Measurements from ENCODE around the gene ZNF75A.
"Not testable (repeated sequence)": the region's sequence is repeated elsewhere in the genome, so short reads cannot be mapped to it uniquely, and the experiment has no call there.

ZNF75A gene

GRCh38 chr16:3305109-3306068, at the start of gene ZNF75A, which contains the start of gene TIGD7:
ZNF75A (plus strand) TSS chr16:3305497; CDS start chr16:3308429, 2,932 bp downstream.
TIGD7 (minus strand) TSS chr16:3305430; CDS start chr16:3300614, 4,816 bp downstream.
- peak; percentile 65 to 78 for DNase-seq

- no peak for DNase-seq
Observed at GRCh38 chr16:3256146-3256865, 49.0 kb upstream of the ZNF75A start, which contains the start of gene MEFV. MEFV (minus strand) TSS chr16:3256633; CDS start chr16:3256587, 46 bp downstream.

GRCh38 chr16:3256866-3257465, 48.3 kb upstream of the ZNF75A start:
- no peak for DNase-seq

GRCh38 chr16:3259836-3260235, 45.5 kb upstream of the ZNF75A start:
- no peak for DNase-seq

- DNase-seq: no peak
Observed at GRCh38 chr16:3262517-3262916, 42.8 kb upstream of the ZNF75A start.

GRCh38 chr16:3264137-3265036, 40.9 kb upstream of the ZNF75A start:
- peak; percentile 88 to 95 for DNase-seq

- peak in 1 of 2 experiments; percentile 20 for DNase-seq
Observed at GRCh38 chr16:3266873-3267537, 38.3 kb upstream of the ZNF75A start.

GRCh38 chr16:3268294-3268693, 37.0 kb upstream of the ZNF75A start:
- no peak for DNase-seq

- DNase-seq: not testable (repeated sequence)
Observed at GRCh38 chr16:3270718-3271117, 34.6 kb upstream of the ZNF75A start.

GRCh38 chr16:3271281-3271680, 34.0 kb upstream of the ZNF75A start:
- DNase-seq: not testable (repeated sequence)

- no peak for DNase-seq
Observed at GRCh38 chr16:3274490-3274889, 30.8 kb upstream of the ZNF75A start.

- no peak for DNase-seq
Observed at GRCh38 chr16:3274947-3275346, 30.4 kb upstream of the ZNF75A start.

GRCh38 chr16:3276679-3277078, 28.6 kb upstream of the ZNF75A start:
- no peak for DNase-seq

- no peak for DNase-seq
Observed at GRCh38 chr16:3281222-3281820, 24.0 kb upstream of the ZNF75A start.

- peak; percentile 40 to 72 for DNase-seq
Observed at GRCh38 chr16:3282103-3282729, 23.1 kb upstream of the ZNF75A start.

GRCh38 chr16:3282730-3283542, 22.4 kb upstream of the ZNF75A start, which contains the start of gene ZNF263:
ZNF263 (plus strand) TSS chr16:3283491; CDS start chr16:3283819, 328 bp downstream.
- DNase-seq: peak; percentile 86 to 95

- DNase-seq: no peak
Observed at GRCh38 chr16:3283543-3284447, 21.5 kb upstream of the ZNF75A start.

- DNase-seq: no peak
Observed at GRCh38 chr16:3285131-3285530, 20.2 kb upstream of the ZNF75A start.

Data from SW 1271 (cell line).